A549 (cell line): ENCODE results near the gene MLANA. TPM values are rescaled to one million over a fixed set of nuclear protein-coding genes. Genes with fewer than 3 reads are reported as not detected.

Experiments
- ATAC-seq, 2 experiments: fragments of 200-7000 bp in 1 of 2; fragments of >200 bp in 1 of 2; cut with Nextera tagmentation in 1 of 2; cut with Tn5 transposase in 1 of 2; 3 replicates each; pipeline versions ENCODE4 v1.8.0 to v1.9.1; 2018 to 2020; ENCODE audit warnings: mild to moderate bottlenecking in 1 of 2, moderate library complexity in 1 of 2
- CTCF ChIA-PET: fragments of 300-600 bp; sonication (Branson Sonifier 250); formaldehyde crosslinking; extraction: SDS; loops from one replicate; lab custom pipeline; 2021; ENCODE audit warnings: antibody characterized with exemption, inconsistent platforms; lab: Yijun Ruan, JAX
- POLR2A ChIA-PET: fragments of 350-600 bp; formaldehyde crosslinking; extraction: SDS; loops from one replicate; lab custom pipeline; 2021; ENCODE audit warnings: antibody characterized with exemption, inconsistent platforms; lab: Yijun Ruan, JAX
- DNase-seq, 2 experiments: peaks; one replicate each; pipeline versions ENCODE4 v3.0.0 to v3.0.0-alpha.2; 2011 to 2016; ENCODE audit warnings: low read depth in 1 of 2, low spot score in 1 of 2
- FAIRE-seq: peaks from 2 replicates; lab custom pipeline; 2011; peaks lifted over from hg19 to GRCh38; lab: Jason Lieb, UNC
- H3K27ac ChIP-seq, 2 experiments: fragments of >200 bp; sonication (Bioruptor Twin); formaldehyde crosslinking; 3 replicates each; pipeline ENCODE4 v1.5.1; 2016 to 2017
- H3K4me1 ChIP-seq: fragments of >200 bp; sonication (Bioruptor Twin); formaldehyde crosslinking; 3 replicates; pipeline ENCODE4 v1.6.1; 2016
- H3K4me2 ChIP-seq: fragments of >200 bp; sonication (Bioruptor Twin); formaldehyde crosslinking; 3 replicates; pipeline ENCODE4 v1.6.1; 2016
- H3K4me3 ChIP-seq: fragments of >200 bp; sonication (Bioruptor Twin); formaldehyde crosslinking; 3 replicates; pipeline ENCODE4 v1.5.1; 2016
- H3K9me3 ChIP-seq: fragments of >200 bp; sonication (Bioruptor Twin); formaldehyde crosslinking; 3 replicates; pipeline ENCODE4 v1.6.1; 2016
- BHLHE40 ChIP-seq: IDR thresholded peaks from 2 replicates; pipeline ENCODE4 v1.6.1; 2012; ENCODE audit warnings: low read depth, low read length, inconsistent platforms
- CBX2 ChIP-seq: fragments of 200-600 bp; sonication (generic); IDR thresholded peaks from 2 replicates; pipeline ENCODE4 v1.6.1; 2016; ENCODE audit warnings: low read depth, mild to moderate bottlenecking, borderline replicate concordance
- CHD4 ChIP-seq: fragments of 200-600 bp; sonication (generic); IDR thresholded peaks from 2 replicates; pipeline ENCODE4 v1.6.1; 2016; ENCODE audit warnings: antibody characterized with exemption, mild to moderate bottlenecking, borderline replicate concordance
- E2F6 ChIP-seq: IDR thresholded peaks from 2 replicates; pipeline ENCODE4 v1.6.1; 2012; ENCODE audit warnings: low read depth, borderline replicate concordance
- EHF ChIP-seq: fragments of 250-450 bp; sonication (Bioruptor Pico); IDR thresholded peaks from 2 replicates; pipeline ENCODE4 v1.5.0; 2020; ENCODE audit warnings: mild to moderate bottlenecking
- EHMT2 ChIP-seq: fragments of 200-600 bp; sonication (generic); IDR thresholded peaks from 2 replicates; pipeline ENCODE4 v1.6.1; 2016; ENCODE audit warnings: antibody characterized with exemption, low read depth, mild to moderate bottlenecking, moderate library complexity
- ELK1 ChIP-seq: fragments of 150-350 bp; IDR thresholded peaks from 2 replicates; pipeline ENCODE4 v1.6.1; 2014; ENCODE audit warnings: low read depth, mild to moderate bottlenecking, low read length
- EP300 ChIP-seq, 2 experiments: fragments of >200 bp; sonication (Bioruptor Twin); formaldehyde crosslinking; IDR thresholded peaks; 2 replicates in 1 of 2; 3 replicates in 1 of 2; pipeline ENCODE4 v1.6.1; 2016 to 2017
- ESRRA ChIP-seq: fragments of 150-350 bp; IDR thresholded peaks from 2 replicates; pipeline ENCODE4 v1.6.1; 2014; ENCODE audit warnings: mild to moderate bottlenecking, low read length, borderline replicate concordance
- GATA3 ChIP-seq: IDR thresholded peaks from 2 replicates; pipeline ENCODE4 v1.6.1; 2012; ENCODE audit warnings: borderline replicate concordance
- HDAC2 ChIP-seq: fragments of 200-600 bp; sonication (generic); IDR thresholded peaks from 2 replicates; pipeline ENCODE4 v1.6.1; 2016
- HOXA7 ChIP-seq: fragments of 250-450 bp; sonication (Bioruptor Pico); IDR thresholded peaks from 2 replicates; pipeline ENCODE4 v1.5.0; 2020; ENCODE audit warnings: mild to moderate bottlenecking, moderate library complexity
- HOXB13 ChIP-seq: fragments of 250-450 bp; sonication (Bioruptor Pico); IDR thresholded peaks from 2 replicates; pipeline ENCODE4 v1.5.0; 2020; ENCODE audit warnings: low read depth, mild to moderate bottlenecking, moderate library complexity
- KDM1A ChIP-seq: fragments of 200-600 bp; sonication (generic); IDR thresholded peaks from 2 replicates; pipeline ENCODE4 v1.6.1; 2016; ENCODE audit warnings: low read depth, mild to moderate bottlenecking
- KDM5A ChIP-seq: fragments of 200-600 bp; sonication (generic); IDR thresholded peaks from 2 replicates; pipeline ENCODE4 v1.6.1; 2016; ENCODE audit warnings: antibody characterized with exemption, mild to moderate bottlenecking
- MAZ ChIP-seq: fragments of 150-350 bp; IDR thresholded peaks from 2 replicates; pipeline ENCODE4 v1.6.1; 2014; ENCODE audit warnings: antibody characterized with exemption, low read depth, low read length, borderline replicate concordance
- MYC ChIP-seq: IDR thresholded peaks from 2 replicates; pipeline ENCODE4 v1.6.1; 2012; ENCODE audit warnings: mild to moderate bottlenecking, inconsistent platforms, low read length, improper control_type of control experiment, borderline replicate concordance
- NPAS2 ChIP-seq: fragments of 250-450 bp; sonication (Bioruptor Pico); IDR thresholded peaks from 2 replicates; pipeline ENCODE4 v1.8.0; 2022; ENCODE audit warnings: mild to moderate bottlenecking, moderate library complexity, borderline replicate concordance
- PHF8 ChIP-seq: fragments of 200-600 bp; sonication (generic); IDR thresholded peaks from 2 replicates; pipeline ENCODE4 v1.6.1; 2016; ENCODE audit warnings: low read depth, mild to moderate bottlenecking, antibody characterized with exemption, moderate library complexity, borderline replicate concordance
- POLR2AphosphoS2 ChIP-seq: conservative IDR thresholded peaks from 2 replicates; pipeline ENCODE4 v1.6.1; 2012; ENCODE audit warnings: low read length, improper control_type of control experiment, inconsistent platforms
- RAD21 ChIP-seq, 2 experiments: fragments of >200 bp in 1 of 2; sonication (Bioruptor Twin) in 1 of 2; formaldehyde crosslinking in 1 of 2; IDR thresholded peaks in 1 of 2; conservative IDR thresholded peaks in 1 of 2; 2 replicates in 1 of 2; 3 replicates in 1 of 2; pipeline ENCODE4 v1.6.1; 2012 to 2018; ENCODE audit warnings: inconsistent platforms in 1 of 2
- RARB ChIP-seq: fragments of 250-450 bp; sonication (Bioruptor Pico); IDR thresholded peaks from 2 replicates; pipeline ENCODE4 v1.8.0; 2021; ENCODE audit warnings: mild to moderate bottlenecking, moderate library complexity
- RNF2 ChIP-seq: fragments of 200-600 bp; sonication (generic); IDR thresholded peaks from 2 replicates; pipeline ENCODE4 v1.6.1; 2016; ENCODE audit warnings: low read depth, mild to moderate bottlenecking, antibody characterized with exemption, moderate library complexity, borderline replicate concordance
- SMC3 ChIP-seq: fragments of >200 bp; sonication (Bioruptor Twin); formaldehyde crosslinking; IDR thresholded peaks from 3 replicates; pipeline ENCODE4 v1.6.1; 2018; ENCODE audit warnings: inconsistent platforms
- SREBF2 ChIP-seq: fragments of 450-650 bp; IDR thresholded peaks from 2 replicates; pipeline ENCODE4 v1.6.1; 2014; ENCODE audit warnings: mild to moderate bottlenecking, moderate library complexity
- TFCP2L1 ChIP-seq: fragments of 250-450 bp; sonication (Bioruptor Pico); IDR thresholded peaks from 2 replicates; pipeline ENCODE4 v1.5.0; 2021; ENCODE audit warnings: mild to moderate bottlenecking
- TP53 ChIP-seq: fragments of 250-450 bp; sonication (Bioruptor Pico); IDR thresholded peaks from 2 replicates; pipeline ENCODE4 v1.5.0; 2021; ENCODE audit warnings: mild to moderate bottlenecking, moderate library complexity
- ZFP36 ChIP-seq: fragments of 450-650 bp; IDR thresholded peaks from 2 replicates; pipeline ENCODE4 v1.6.1; 2014; ENCODE audit warnings: borderline replicate concordance; ENCODE audit not compliant: partially characterized antibody
- WGBS: methylation state at CpG from one replicate; pipeline ENCODE4 v1.1.6; 2017; ENCODE audit errors: missing lambda C conversion rate; 5-methylcytosine and 5-hydroxymethylcytosine counted together
- polyA plus RNA-seq, 4 experiments: library from polyadenylated mRNA; depleted of rRNA in 3 of 4; stranded (reverse); fragments of >200 nt; fragmentation: RNase III in 1 of 4; extraction: RNeasy Plus Mini Kit Qiagen cat#74134 plus additional on column Dnase treatment in 1 of 4; gene quantifications; 2 replicates in 3 of 4; 3 replicates in 1 of 4; pipeline ENCODE4 v1.2.3, GENCODE V29; 2011 to 2017
- TF ChIP-seq, protein P1 (sequence below): fragments of 450-650 bp; IDR thresholded peaks from 2 replicates; pipeline ENCODE4 v1.6.1; 2014; ENCODE audit warnings: antibody characterized with exemption
- TF ChIP-seq, protein P2 (sequence below): fragments of 250-450 bp; sonication (Bioruptor Pico); IDR thresholded peaks from 2 replicates; pipeline ENCODE4 v1.5.0; 2021; ENCODE audit warnings: mild to moderate bottlenecking, moderate library complexity, borderline replicate concordance
- TF ChIP-seq, protein P3 (sequence below): IDR thresholded peaks from 2 replicates; pipeline ENCODE4 v1.6.1; 2012
- TF ChIP-seq, protein P4 (sequence below): fragments of >200 bp; sonication (Bioruptor Twin); formaldehyde crosslinking; IDR thresholded peaks from 2 replicates; pipeline ENCODE4 v1.6.1; 2016

MLANA gene
- polyA plus RNA-seq, 2 of the 4 experiments (the other 2 are of a cell fraction) = not detected

DNA sequence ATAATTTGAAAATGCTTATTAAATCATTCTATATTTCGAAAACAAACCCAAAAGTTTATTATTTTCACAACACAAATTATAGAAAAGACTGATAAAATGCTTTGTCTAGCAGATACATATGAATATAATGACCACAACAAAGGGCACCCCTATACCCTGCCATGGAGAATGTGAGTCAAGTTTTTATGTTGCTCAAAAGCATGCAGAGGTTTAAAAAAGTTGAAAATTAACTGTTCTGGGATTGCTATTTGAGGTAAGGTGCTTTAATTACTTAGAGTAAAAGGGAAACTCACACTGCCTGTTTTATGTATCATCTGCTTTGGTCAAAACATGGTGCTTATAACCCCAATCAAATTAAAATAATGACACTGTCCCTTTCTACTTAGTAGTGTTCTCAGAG is 41.0 kb downstream of the MLANA start:
- POLR2A ChIA-PET = no interaction called here
- Histone ChIP-seq H3K9me3 (no peaks in the 10 kb centered on the region), H3K4me1 (no peaks in the 10 kb centered on the region), H3K27ac (no peak overlapping the region), H3K4me3 (no peak overlapping the region), H3K4me2 (no peak overlapping the region)
- WGBS = 87% methylated on average over 1 of the region's 1 CpG
- TF ChIP-seq CHD4 (no peak), ZFP36 (no peak), HDAC2 (no peak), MYC (no peak), ELK1 (no peak), KDM1A (no peak), MAZ (no peak), SMC3 (no peak), BHLHE40 (no peak), EHF (no peak), GATA3 (no peak), PHF8 (no peak), TFCP2L1 (CRISPR knock-in tag) (no peak), E2F6 (no peak), NPAS2 (CRISPR knock-in tag) (no peak)
- TF ChIP-seq, protein P1, sequence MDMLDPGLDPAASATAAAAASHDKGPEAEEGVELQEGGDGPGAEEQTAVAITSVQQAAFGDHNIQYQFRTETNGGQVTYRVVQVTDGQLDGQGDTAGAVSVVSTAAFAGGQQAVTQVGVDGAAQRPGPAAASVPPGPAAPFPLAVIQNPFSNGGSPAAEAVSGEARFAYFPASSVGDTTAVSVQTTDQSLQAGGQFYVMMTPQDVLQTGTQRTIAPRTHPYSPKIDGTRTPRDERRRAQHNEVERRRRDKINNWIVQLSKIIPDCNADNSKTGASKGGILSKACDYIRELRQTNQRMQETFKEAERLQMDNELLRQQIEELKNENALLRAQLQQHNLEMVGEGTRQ = no peak
- TF ChIP-seq, protein P2, sequence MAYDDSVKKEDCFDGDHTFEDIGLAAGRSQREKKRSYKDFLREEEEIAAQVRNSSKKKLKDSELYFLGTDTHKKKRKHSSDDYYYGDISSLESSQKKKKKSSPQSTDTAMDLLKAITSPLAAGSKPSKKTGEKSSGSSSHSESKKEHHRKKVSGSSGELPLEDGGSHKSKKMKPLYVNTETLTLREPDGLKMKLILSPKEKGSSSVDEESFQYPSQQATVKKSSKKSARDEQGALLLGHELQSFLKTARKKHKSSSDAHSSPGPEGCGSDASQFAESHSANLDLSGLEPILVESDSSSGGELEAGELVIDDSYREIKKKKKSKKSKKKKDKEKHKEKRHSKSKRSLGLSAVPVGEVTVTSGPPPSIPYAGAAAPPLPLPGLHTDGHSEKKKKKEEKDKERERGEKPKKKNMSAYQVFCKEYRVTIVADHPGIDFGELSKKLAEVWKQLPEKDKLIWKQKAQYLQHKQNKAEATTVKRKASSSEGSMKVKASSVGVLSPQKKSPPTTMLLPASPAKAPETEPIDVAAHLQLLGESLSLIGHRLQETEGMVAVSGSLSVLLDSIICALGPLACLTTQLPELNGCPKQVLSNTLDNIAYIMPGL (CRISPR knock-in tag) = no peak
- TF ChIP-seq, protein P3, sequence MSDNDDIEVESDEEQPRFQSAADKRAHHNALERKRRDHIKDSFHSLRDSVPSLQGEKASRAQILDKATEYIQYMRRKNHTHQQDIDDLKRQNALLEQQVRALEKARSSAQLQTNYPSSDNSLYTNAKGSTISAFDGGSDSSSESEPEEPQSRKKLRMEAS = no peak
- ATAC-seq (no peak), DNase-seq (no peak), FAIRE-seq (no peak)
- CTCF ChIA-PET = no interaction called here

- no peak for FAIRE-seq
- H3K4me2 ChIP-seq = no peak overlapping the region
- no peak for ATAC-seq
- H3K4me3 ChIP-seq = no peak overlapping the region
- CTCF ChIA-PET = interaction anchor here (1.2 kb wide), 1 partner anchor 51 kb away, joined by 3 read pairs; no protein-coding TSS in a partner anchor
- WGBS = 96% methylated on average over 2 of the region's 2 CpGs
- no peak overlapping the region for H3K27ac ChIP-seq
- H3K4me1 ChIP-seq = peaks cover under 1% of the 10 kb centered on the region; the same call in 2 of the 3 replicates
- DNase-seq = no peak
- POLR2A ChIA-PET = no interaction called here
- H3K9me3 ChIP-seq = no peaks in the 10 kb centered on the region
- no peak for TF ChIP-seq RNF2
- TF ChIP-seq, protein P2 (CRISPR knock-in tag) = no peak
- TF ChIP-seq HDAC2 = no peak
- TF ChIP-seq MYC = no peak
- TF ChIP-seq TP53 (CRISPR knock-in tag) = no peak
- no peak for TF ChIP-seq CBX2
- TF ChIP-seq RAD21 (conservative IDR thresholded peaks at IDR 0.05 in 1 of 2, IDR thresholded peaks at IDR 0.05 in 1 of 2) = no peak
- TF ChIP-seq KDM5A = no peak
- TF ChIP-seq POLR2AphosphoS2 = no peak
- TF ChIP-seq HOXB13 (CRISPR knock-in tag) = no peak
- no peak for TF ChIP-seq HOXA7 (CRISPR knock-in tag)
- TF ChIP-seq RARB = no peak
- no peak for TF ChIP-seq EHMT2
- no peak for TF ChIP-seq ESRRA
- TF ChIP-seq, protein P3 = no peak
- TF ChIP-seq EP300 (IDR thresholded peaks at IDR 0.05) = no peak
- no peak for TF ChIP-seq SREBF2
- TF ChIP-seq, protein P4, sequence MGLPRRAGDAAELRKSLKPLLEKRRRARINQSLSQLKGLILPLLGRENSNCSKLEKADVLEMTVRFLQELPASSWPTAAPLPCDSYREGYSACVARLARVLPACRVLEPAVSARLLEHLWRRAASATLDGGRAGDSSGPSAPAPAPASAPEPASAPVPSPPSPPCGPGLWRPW = no peak
These were observed 47.8 kb downstream of the MLANA start for GRCh38 chr9:5938449-5938848.
